ENCODE results near the gene ZNF335. TPM values are rescaled to one million over a fixed set of nuclear protein-coding genes. Genes with fewer than 3 reads are reported as not detected.
A peak's percentile ranks its signal among the peaks of the same experiment; 100 is the strongest.
"Not testable (repeated sequence)": the region's sequence is repeated elsewhere in the genome, so short reads cannot be mapped to it uniquely, and the experiment has no call there.

Gene ZNF335
- total RNA-seq, 1 donor from 2014 or later, result 6.0 TPM

DNA sequence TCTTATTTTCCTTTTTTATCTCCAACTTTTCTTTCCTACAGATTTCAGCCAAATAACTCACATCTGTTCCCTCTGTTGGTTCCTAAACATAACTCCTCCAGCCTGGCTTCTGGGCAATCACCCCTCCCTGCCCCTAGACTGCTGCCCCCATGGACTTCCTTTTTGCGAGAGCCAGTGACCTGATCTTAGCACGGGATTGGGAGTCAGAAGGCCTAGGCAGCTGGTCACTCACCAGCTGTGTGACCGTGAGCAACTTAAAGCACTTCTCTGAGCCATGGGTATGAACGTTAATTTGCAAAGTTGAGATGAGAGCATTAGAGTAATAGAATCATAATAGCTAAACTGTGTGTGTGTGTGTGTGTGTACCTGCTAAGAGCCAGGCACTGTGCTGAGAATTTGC lies 32.2 kb upstream of the ZNF335 start:
- DNase-seq (ENCODE audit: low read depth in 2 of 2), result no peak

DNA sequence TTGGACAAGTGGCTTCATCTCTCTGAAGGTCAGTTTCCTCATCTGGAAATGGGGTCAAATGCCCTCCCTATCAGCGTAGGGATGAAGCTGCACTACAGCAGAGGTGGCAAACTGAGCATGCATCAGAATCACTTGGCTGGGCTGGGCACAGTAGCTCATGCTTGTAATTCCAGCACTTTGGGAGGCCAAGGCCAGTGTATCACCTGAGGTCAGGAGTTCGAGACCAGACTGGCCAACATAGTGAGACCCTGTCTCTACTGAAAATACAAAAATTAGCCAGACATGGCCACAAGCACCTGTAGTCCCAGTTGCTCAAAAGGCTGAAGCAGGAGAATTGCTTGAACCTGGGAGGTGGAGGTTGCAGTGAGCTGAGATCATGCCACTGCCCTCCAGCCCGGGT lies 30.0 kb upstream of the ZNF335 start:
- DNase-seq (ENCODE audit: low read depth in 2 of 2), result no peak

DNA sequence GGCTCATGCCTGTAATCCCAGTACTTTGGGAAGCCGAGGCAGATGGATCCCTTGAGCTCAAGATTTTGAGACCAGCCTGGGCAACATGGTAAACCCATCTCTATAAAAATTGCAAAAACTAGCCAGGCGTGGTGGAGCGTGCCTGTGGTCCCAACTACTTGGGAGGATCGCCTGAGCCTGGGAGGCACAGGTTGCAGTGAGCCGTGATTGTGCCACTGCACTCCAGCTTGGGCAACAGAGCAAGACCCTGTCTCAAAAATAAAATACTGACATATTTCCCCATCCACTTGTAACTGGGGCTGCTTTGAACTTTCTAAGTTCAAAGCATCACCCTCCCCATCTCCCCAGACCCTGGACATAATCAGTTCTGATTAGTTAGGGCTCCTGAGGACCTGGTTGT lies 29.5 kb upstream of the ZNF335 start:
- DNase-seq (ENCODE audit: low read depth in 2 of 2), result no peak

DNA sequence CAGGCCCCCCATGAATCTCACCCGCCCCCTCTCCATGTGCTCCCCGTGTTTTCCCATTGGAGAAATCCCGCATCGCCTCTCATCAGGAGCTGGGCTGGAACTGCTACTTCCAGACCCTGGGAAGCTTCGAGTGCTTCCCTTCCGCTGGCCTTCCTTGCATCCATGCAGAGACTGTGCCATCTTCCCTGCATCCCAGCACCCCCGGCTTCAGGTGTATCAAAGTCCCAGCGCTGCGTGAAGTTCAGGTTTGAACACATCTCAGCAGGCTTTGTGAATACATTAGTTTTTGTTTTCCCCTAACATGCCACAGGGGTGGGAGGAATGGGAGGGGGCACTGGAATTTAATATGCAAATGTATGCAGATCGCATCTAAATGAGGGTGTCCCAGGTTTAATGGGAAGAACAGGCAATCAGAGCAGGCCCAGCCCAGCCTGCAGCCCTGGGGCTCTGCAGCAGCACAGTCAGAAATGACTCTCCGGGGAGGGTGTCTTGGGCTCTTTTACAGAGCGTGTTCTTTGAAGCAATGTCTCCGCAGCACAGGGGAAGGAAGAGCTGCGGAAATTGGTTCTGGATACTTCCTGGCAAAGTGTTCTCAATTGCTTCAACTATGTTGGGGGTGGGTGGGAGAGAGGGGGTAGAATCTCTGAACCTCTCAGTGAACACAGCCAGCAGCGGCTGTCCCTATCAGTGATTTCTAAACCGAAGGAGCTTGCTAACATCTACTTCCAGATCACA lies 28.4 kb upstream of the ZNF335 start:
- DNase-seq (ENCODE audit: low read depth in 2 of 2), result no peak

DNA sequence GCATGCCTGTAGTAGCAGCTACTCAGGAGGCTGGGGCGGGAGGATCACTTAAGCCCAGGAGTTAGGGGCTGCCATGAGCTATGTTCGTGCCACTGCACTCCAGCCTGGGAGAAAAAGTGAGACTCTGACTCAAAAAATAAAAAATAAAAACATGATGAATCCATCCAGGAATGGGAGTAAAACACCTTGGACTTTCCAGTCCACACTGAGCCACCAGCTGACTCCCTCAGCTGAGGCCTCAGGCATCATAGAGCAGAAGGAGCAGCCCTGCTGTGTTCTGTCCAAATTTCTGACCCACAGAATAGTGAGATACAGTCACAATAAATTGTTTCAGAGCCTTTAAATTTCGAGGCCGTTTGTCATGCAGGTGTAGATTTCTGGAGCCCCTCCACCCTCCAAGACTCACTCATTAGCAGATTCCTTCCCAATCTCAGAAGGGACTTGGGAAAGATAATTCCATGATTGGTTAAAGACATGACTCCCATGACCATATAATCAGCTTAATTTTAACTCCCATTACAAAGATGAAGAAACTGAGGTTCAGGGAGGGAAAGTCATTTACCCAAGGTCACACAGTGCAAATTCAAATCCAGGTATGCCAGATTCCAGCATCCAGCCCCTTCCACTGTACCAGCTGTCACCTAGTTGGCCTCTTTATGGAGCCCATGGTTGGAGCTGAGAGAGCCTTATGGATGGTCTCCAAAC lies 27.7 kb upstream of the ZNF335 start:
- DNase-seq (ENCODE audit: low read depth in 2 of 2), result no peak

DNA sequence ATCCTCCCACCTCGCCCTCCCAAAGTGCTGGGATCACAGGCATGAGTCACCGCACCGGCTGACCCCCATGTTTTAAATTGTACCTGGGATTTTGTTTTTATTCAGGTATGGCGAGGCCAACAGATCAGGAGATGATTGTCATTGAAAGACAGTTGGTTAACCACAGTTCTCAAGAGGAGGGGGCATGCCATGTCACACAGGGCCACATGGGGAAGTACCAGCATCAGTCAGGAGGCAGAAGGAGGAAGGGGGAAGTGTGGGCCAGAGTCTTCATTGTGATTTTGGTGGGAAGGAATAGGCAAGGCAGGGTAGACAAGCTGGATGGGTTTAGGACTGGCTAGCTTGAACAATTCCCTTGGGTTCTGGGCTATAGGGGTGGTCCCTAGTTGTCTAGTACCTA lies 26.8 kb upstream of the ZNF335 start:
- DNase-seq (ENCODE audit: low read depth in 2 of 2), result no peak

DNA sequence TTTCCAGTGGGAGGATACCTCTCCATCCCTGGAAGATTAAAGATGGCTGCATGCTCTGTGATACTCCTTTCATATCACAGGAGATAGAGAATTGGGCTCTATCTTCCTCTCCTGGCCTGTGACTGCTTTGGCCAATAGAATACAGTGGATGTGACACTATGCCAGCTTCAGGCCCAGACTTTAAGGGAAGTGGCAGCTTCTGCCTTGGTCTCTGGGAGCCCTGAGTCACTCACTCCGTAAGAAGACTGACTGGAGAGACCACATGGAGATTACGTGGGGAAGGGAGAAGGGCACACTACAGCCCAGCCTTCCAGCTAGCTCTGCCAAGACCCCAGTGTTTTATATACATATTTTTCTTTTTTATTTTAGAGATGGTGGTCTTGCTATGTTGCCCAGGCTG lies 26.3 kb upstream of the ZNF335 start:
- DNase-seq (ENCODE audit: low read depth in 2 of 2), result no peak

DNA sequence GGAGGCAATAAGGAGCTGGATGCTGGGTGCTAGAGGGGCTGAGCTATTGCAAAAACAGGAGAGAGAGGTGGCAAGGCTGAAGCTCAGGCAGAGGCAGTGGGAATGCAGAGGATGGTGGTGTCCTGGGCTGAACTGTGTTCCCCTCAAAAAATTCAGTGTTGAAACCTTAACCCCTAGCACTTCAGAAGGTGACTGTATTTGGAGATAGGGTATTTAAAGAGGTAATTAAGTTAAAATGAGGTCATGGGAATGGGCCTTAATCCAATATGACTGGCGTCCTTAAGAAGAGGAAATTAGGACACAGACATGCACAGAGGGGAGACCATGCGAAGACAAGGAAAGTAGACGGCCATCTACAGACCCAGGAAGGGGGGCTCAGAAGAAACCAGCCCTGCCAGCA lies 25.2 kb upstream of the ZNF335 start:
- DNase-seq (ENCODE audit: low read depth in 2 of 2), result no peak

DNA sequence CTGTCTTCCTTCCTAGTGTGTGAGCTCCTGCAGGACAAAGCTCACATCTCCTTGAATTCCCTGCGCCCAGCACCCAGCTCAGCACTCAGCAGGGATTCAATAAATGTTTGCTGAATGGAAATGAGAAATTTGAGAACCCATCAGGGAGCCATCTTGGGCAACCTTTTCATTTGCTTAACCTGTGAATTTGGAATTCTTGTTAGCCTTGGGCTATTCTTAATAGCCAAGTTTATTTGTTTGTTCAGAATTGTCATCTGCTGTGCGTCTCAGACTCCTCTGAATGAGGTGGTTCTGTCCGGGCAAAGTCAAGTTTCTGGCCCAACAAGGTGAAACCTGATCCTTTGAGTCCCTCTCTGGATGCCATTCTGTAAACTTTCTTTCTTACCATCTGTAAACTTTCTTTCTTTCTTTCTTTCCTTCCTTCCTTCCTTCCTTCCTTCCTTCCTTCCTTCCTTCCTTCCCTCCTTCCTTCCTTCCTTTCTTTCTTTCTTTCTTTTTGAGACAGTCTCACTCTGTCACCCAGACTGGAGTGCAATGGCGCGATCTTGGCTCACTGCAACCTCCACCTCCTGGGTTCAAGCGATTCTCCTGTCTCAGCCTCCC lies 23.6 kb upstream of the ZNF335 start:
- not testable (repeated sequence) for DNase-seq (ENCODE audit: low read depth in 2 of 2)

DNA sequence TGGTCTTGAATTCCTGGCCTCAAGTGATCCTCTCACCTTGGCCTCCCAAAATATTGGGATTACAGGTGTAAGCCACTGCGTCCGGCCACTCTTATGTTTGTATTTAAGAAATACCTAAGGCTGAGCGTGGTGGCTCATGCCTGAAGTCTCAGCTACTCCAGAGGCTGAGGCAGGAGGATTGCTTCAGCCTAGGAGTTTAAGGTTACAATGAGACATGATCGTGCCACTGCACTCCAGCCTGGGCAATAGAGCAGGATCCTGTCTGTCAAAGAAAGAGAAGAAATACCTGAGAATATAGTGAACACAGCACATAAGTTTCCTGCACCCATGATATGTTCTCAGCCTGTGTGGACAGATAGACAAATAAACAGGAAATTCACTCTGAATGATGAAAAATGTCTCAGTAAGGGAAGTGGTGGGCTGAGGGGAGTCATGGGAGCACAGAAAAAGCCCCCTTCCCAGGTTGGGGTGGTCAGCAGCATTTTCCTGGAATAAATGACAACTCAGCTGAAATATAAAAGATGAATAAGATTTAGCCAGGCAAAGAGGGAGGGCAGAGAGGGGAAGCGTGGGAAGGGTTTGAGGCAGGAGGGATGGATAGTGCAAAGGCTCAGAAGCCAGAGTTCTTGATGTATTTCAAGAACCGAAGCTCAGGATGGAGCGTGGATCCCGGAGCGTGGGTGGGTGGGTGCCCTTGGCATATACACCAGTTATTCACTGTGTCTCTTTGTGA lies 22.9 kb upstream of the ZNF335 start:
- no peak for DNase-seq (ENCODE audit: low read depth in 2 of 2)

DNA sequence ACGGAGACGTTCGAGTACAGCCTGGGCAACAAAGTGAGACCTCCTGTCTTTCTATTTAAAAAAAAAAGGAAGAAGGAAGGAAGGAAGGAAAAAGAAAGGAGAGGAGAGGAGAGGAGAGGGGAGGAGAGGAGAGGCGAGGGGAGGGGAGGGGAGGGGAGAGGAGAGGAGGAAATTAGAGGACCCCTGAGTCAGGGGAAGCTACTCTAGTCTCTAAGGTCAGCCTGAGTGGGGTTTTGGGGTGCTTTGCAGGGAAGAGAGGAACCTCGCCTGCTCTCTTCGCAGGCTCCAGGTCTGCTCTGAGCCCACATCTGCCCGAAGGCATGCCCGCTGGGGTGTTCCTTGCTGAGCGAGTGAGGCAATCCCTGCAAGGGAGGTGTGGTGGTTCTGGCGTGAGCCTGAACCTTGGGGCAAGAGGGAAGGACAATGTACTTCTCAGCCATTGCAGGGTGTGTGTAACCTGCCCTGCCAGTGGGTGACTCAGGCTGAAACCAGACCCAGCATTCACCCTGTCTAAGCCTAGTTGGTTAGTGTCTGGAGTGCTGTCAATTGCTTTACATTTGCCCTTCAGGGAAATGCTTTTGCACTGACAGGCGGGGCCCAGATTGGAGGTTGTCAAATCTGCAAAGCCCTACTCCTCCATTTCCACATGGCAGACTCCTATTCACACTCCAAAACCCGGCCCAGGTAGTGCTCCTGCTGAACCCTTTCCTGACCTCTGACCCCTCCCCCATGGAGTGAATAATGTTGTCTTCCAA lies 21.4 kb upstream of the ZNF335 start:
- DNase-seq (ENCODE audit: low read depth in 2 of 2), result no peak

DNA sequence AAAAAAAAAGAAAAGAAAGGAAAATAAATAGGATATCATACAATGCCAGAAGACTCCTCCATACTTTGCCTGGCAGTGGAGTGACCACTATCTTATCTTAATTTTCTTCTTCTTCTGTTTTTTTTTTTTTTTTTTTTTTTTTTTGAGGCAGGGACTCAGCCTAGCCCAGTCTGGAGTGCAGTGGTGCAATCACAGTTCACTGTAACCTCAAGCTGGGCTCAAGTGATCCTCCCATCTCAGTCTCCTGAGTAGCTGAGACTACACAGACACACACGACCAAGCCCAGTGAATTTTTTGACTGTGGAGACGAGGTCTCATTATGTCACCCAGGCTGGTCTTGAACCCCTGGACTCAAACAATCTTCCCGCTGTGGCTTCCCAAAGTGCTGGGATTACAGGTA lies 19.6 kb upstream of the ZNF335 start:
- no peak for DNase-seq (ENCODE audit: low read depth in 2 of 2)

DNA sequence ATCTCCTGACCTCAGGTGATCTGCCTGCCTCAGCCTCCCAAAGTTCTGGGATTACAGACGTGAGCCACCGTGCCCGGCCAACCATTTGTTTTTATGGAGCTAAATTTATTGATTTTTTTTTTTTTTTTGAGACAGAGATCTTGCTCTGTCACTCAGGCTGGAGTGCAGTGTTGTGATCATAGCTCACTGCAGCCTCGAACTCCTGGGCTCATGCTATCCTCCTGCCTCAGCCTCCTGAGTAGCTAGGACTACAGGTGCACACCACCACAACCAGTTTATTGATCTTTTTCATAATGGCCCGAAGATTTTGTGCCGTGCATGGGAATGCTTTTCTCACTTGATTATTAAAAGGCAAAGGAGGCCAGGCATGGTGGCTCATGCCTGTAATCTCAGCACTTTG lies 16.8 kb upstream of the ZNF335 start:
- not testable (repeated sequence) for DNase-seq (ENCODE audit: low read depth in 2 of 2)

DNA sequence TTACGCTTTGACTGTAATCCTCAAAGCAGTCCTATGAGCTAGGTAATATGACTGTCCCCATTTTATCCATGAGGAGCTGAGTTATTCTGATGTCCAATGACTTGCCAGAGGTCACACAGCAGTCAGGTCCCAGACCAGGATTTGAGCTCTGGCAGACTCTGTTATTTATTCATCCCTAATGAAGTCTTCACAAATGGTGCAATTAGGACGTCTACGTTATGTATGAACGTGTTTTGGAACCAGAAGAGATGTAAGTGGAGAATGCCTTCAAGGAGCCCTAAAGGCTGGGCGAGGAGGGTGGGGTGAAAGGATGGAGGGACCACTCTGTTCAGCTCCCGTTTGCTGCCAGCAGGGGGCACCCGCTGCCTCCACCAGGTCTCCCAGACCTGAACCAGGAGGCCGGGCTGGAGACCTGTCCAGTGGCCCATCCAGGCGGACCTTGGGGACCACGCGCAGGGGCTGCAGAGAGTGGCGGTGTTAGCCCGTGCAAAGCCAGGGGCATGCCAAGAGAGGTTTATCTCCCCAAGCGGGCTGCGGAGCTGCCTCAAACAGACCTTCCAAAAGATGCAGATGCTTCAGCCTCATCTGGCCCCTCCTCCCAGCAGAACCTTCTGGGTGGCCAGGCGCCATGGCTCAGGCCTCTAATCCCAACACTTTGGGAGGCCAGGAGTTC lies 15.2 kb upstream of the ZNF335 start:
- DNase-seq (ENCODE audit: low read depth in 2 of 2), result peak; percentile 20 to 64

DNA sequence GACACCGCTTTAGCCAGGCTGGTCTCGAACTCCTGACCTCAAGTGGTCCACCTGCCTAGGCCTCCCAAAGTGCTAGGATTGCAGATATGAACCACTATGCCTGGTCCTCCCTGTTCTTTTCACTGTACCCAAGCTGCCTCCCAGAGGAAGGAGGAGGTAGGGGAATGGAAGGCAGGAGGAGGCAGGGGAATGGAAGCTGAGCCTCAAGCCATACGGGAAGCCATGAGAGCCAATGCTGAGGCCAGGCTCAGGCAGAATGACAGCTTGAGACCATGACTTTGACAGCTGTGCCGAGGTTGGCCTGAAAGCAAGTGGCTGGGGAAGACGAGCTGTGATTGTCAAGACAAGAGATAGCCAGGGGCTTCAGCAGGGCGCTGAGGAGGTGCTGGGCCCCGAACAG lies 13.6 kb upstream of the ZNF335 start:
- DNase-seq (ENCODE audit: low read depth in 2 of 2), result no peak

DNA sequence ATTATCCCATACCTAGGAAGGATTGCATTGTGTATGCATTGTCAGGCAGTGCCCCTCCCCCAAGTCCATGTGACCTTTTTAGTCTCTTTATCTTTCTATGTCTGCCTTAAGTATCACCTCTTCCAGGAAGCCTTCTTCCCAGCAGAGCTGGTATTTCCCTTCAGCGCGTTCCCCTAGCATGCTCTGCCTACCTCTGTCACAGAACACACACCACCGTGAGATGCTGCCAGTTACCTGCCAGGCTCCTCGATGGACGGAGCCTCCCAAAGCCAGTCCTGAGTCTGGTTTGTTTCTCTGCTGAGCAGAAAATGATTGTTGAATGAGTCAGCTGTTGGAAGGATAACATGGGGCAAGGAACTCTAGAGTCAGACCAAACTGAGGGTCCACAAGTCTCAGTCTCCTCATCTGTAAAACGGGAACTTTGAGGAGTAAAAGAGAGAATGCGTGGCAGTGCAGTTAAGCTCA lies 11.3 kb upstream of the ZNF335 start:
- no peak for DNase-seq (ENCODE audit: low read depth in 2 of 2)

DNA sequence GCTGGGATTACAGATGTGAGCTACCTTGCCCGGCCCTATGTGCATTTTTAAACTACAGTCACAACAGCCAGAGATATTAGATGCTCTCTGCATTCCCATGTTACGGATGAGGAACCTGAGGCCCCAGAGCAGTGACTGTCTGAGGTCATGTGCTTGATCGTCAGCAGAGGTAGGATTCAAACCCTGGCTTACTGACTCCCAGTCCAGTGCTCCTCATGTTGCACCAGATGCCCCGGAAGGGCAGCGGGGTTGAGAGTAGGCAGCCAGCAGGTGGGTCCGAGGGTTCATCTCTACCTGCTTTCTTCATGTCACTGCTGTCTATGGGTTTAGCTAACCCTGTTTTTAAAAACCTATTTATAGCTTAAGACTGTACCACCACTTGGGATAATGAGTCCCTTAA lies 9.3 kb upstream of the ZNF335 start:
- DNase-seq (ENCODE audit: low read depth in 2 of 2), result no peak

DNA sequence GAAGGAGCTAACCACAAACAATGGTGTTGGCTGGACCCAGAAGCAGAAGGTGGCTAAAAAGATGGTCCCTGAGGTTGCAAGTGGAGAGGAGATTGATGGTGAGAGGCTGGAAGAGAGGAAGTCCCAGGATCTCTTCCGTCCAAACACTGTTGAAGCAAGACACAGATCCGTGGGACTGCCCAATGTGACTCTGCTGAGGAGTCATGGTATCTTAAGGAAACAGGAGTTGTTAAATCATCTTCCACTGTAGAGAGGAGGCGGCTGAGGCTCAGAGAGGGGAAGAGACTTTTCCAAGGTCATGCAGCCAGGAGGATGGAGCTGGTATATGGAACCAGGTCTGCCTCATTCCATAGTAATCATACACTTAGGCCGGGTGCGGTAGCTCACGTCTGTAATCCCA lies 4.1 kb upstream of the ZNF335 start:
- DNase-seq (ENCODE audit: low read depth in 2 of 2), result no peak

DNA sequence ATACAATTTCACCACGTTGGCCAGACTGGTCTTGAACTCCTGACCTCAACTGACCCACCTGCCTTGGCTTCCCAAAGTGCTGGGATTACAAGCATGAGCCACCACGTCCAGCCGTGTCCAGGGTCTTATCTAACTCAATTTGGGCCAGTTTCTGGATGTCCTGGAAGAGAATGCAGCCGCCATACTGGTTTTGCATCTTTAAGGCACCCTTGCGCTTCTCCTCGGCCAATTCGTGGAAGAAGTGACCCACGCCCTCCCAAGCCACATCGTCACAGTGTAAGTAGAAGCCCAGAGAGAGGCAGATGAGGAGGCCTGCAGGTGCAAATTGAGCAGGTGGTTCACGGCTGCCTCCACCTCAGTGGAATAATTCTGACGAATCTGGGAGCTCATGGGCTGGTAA lies 3.7 kb upstream of the ZNF335 start:
- no peak for DNase-seq (ENCODE audit: low read depth in 2 of 2)

DNA sequence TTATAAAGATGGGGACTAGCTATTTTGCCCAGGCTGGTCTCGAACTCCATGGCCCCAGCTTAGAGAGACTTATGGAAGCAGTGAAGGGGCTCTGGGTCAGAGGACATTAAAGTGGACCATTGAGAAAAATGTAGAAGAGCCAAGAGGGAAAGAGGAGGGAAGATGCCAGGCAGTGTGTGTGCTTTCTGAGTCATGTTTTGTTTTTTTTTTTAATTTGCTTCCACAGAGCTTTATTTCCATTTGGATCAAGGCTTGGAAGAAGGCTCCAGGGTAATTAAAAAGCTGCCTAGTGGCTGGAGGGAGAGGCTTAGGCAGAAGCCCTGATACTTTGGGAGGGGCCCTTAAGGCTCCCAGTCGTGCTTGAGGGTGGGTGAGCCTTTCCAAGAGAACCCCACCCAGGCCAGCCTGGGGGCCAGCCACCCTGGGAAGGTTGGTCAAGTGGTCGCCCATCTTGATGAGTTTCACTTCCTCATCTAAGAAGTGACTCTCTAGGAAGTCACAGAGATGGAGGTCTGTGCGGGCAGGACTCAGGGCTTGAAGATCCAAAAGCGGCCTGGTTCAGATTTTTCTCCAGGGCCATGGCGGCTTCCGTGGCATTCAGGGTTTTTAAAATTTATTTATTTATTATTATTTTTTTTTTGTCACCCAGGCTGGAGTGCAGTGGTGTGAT lies 3.0 kb upstream of the ZNF335 start:
- DNase-seq (ENCODE audit: low read depth in 2 of 2), result no peak
